Islet of Langerhans (tissue), 1 donor: ENCODE results near the gene KCNT2.
A peak's percentile ranks its signal among the peaks of the same experiment; 100 is the strongest.
"Not testable (repeated sequence)": the region's sequence is repeated elsewhere in the genome, so short reads cannot be mapped to it uniquely, and the experiment has no call there.

Experiments used
- FAIRE-seq: peaks from one replicate; lab custom pipeline; 2011; peaks lifted over from hg19 to GRCh38; lab: Jason Lieb, UNC

Gene KCNT2

DNA sequence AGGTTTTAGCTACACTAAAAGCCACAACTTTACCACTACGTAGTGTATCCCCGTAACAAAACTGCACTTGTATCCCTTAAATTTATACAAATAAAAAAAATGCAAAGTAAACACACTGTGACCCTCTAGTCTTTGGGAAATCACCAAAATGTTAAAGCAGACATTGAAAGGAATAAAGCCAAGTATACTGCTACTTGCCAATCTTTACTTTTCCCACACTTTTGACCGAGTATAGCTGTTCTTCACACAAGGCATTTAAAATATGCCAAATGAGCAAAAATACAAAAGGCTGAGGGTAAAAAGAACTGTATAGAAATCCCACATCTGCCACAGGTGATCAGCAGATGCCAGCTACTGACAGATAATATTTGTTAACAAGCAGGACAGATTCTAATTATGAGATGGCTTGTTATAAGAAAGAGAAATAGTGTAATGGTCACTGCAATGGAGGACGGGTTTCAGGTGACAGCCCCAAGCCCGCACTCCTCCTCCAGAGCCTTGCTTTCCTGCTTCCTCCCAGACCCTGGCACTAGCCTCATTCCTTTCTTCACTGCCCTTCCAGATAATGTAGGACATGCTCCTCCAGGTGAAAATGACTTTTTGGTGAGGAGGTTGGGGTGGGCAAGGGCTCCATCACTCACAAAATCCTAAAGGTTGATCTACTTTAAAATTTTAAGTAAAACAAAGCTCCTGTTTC lies 18.1 kb downstream of the KCNT2 start:
- no peak for FAIRE-seq

DNA sequence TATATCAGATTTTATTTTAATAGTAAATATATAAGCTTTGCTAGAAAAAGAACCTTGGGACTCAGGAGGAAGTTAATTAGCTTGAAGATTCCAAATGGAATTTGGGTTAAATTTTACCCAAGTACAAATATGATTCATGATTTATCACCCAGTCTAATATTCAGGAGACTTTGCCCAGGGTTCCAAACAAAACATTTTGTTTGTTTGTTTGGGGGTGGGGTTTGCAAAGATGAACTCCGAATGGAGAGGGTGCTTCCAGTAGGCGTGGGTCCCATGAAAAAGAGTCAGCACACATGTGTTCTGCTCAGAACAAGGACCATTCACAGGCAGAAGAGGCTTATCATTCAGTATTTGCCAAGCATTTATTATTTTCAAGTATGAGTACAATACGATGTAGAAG lies 23.5 kb downstream of the KCNT2 start:
- FAIRE-seq: no peak

DNA sequence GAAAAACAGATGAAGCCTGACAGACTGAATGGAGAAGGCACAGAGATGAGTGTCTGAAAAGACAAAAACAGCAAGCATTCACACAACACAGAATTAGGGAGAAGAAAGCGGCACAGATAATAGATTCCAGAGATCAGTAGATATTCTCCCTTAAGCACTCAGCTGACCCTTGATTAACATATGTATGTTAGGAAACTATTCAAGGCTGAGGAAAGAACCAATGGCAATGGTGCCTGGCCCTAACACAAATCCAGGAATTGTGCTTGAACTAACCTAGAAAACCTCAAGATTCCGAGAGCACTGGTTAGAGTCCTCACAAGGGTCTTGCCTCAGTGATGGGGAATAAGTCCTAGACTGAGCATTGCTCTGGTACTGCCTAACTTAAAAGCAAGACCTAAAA lies 30.9 kb downstream of the KCNT2 start:
- no peak for FAIRE-seq

GRCh38 chr1:196573226-196573625 lies 35.0 kb downstream of the KCNT2 start:
- FAIRE-seq: no peak

DNA sequence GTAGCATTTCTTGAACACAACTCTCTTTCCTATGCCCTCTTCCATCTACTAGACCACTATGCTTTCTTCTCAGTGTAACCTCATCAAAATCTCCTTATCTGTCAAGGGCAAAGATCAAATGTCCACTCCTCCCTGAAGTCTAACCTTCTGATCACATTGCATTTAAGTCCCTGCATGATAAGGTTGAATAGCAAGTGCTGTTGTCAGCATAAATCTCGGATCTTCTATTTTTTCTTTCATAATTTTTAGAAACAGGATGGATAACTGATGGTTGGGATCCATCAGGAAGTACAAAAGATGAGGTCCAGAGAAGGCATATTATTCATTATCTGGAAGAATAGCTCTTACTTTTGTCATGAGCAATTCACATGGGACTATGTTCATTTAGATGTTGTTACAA lies 41.0 kb downstream of the KCNT2 start:
- no peak for FAIRE-seq

GRCh38 chr1:196563768-196564167 lies 44.5 kb downstream of the KCNT2 start:
- no peak for FAIRE-seq

DNA sequence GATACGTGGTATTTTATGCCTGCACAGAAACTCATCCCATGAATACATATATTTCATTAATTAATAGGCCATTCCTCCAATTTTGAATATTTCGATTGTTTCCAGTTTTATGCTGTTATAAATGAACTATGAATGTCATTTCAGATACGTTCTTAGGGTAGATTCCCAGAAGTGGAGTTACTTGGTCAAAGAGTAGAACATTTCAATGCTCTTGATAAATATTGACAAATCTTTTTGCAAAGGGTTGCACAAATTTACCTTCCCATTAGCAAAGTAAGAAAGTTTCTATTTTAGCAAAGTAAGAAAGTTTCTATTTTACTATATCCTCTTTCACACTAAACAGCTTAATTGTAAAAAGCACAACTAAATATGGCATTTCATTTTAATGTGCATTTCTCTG lies 48.9 kb downstream of the KCNT2 start:
- no peak for FAIRE-seq

DNA sequence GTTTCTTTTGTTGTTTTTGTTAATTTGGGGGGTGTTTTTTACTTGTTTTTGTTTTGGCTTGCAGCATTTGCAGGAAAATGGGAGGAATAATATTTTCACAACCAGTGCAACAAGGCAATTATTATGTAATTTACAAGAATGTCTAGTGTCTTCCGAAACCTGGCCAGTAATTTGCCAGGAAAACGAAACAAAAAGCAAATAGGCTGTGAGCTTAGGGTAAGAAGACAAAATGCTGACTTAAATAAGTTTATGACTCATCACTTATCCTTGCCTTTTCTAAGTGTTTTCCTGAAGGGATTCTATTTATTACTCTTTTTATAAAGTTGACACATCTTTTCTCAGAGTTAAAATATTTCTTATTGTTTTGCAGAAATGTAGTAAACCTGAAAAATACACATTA lies 49.8 kb downstream of the KCNT2 start:
- FAIRE-seq: peak; percentile 88

DNA sequence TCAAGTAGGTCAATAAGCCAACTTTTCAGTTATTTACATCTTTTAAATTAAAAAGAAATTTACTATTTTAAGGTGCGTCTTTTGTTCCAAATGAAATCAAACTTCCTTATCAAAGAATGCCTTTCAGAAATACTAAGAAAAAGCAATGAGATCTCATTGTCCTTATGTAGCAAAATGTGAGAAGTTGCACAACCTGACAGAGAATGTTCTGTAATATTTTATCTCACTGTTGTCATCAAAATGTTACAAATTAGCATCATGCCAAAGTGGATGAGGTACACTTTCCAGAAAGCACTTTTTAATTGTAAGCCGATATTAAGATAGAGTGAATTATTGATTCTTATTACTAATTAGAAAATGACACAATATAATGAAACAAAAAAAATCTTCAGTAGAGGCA lies 50.4 kb downstream of the KCNT2 start:
- FAIRE-seq: no peak

DNA sequence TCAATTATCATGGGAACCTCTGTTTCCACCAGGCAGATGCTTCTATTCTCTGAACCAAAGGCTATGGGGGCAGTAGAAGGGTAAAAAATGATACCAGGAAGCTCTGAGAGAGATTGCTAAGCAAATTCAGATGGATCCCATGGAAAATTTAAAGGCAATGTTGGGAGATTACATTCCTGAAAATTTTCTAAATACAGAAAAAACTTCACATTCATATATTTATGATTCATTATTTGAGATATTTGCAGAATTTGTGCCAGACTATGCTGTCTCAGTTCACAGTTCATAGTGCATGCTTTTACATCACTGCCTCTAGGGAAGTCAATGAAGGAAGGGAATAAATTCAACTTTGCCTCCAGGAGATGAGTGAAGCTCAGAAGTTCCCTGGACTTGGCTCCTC lies 57.5 kb downstream of the KCNT2 start:
- FAIRE-seq: no peak

DNA sequence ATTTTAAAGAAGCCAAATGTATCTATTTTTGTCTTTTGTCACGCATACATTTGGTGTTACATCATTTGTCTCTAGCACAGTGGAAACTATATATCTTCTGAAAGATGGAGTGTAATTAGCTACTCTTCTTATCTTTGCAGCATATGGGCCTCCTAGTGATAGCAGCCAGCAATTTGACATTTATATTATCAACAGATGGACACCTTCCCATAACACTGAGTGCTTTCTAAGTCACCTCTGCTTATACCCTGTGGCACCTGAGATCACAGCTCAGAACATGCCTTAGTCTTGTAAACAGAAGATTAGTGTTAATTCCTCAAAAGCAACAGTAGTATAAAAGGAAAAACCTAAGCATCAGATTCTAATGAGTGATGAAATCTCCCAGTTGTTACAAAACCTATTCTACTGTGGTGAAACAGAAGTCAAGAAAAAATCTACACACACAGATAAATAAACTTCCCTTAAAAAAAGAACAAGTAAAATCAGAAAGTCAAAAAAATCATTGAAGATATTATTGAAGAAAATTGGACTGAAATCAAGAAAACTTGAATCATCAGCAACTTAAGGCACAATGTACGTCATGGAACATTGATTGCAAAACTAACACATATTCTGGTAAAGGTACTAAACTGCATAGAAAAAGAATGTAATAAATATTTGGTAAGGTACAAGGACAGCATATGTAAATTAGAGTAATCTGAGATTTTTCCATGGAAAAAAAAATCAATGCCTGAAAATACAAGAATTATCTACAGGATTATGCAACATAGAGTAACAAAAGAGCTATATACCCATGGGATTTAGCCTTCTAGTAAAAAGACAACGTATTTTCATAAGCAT lies 61.7 kb downstream of the KCNT2 start:
- no peak for FAIRE-seq

- FAIRE-seq: no peak
These were observed 63.0 kb downstream of the KCNT2 start for GRCh38 chr1:196545222-196545621.

DNA sequence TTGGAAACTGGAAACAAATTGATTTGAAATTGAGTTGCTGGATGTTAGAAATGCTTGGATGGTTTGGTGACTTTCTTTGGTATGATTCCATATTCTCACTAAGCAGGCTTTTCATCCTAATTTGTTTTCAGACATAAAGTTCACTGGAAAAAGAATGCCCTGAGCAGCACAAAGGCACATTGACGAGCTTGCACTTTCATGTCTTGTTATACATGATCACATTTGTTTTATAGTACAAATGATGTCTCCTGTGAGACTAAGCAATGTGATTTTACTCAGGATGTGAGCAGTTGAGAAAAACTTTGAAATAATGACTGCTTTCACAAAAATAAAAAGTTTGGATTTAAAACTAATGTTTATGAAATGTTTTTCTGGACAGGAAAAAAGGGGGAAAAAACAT lies 63.6 kb downstream of the KCNT2 start:
- no peak for FAIRE-seq

DNA sequence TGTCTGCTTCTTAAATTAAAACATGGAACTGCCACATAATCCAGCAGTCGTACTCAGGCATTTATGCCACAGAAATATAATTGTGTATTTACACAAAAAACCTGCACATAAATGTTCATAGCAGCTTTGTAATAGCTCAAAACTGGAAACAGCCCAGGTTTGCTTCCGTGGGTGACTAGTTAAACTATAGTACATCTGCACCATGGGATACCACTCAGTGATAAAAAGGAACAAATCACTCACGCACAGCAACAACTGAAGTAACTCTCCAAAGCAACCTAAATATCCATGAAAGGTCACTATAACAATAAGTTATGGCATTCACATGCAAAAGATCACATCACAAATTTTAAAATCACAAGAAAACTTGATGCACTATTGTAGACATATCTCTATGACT lies 64.4 kb downstream of the KCNT2 start:
- no peak for FAIRE-seq

GRCh38 chr1:196538473-196538872 lies 69.8 kb downstream of the KCNT2 start:
- no peak for FAIRE-seq

DNA sequence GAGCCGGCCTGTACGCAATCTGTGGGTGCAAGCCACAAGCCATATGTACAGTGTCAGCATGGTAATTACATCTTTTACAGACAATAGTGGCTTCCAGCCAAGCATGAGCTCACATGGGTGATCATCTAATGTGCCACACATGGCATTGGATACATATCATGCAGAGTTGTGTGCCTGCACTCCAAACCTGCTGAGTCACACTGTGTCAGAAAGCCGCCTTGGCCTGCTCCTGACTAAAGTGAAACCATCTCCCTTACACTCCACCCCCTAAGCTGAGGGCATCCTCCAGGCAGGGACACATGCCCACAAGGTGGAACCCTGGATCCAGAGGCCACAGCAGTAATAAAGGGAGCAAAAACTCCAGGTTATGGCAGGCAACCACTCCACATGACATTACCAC lies 72.5 kb downstream of the KCNT2 start:
- FAIRE-seq: no peak

DNA sequence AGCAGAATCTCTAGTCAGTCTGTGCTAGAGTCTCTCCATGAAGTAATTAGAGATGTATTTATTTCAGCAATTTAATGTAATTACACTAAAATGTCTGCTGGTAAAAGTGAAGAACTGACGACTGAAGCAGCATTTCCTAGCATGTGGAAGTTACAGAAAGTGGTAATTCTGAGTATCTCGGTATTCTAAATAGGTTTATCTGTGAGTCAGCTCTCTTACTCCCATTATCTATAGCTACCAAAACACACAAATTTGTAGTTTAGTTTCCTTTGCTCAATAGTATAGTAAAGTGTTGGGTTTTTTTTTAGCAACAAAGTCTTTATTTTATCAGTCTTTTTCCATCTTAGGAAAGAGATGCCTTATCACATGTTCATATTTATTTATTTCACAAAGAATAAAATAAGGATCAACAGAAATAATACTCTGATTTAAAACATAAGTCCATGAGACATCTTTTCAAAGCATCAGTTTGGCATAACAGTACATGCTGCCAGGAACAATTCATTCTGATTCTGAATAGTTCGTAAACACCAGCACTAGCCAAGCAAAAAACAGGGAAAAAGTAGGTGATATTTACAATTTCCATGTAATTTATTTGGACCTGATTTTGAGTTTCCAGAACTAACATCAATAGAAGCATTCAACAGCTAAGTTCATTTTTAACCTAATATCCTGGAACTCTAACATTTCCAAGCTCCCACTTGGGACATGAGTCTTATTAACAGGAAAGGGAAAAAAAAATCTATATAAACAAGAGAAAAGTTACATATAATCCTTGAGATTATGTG lies 76.3 kb downstream of the KCNT2 start:
- no peak for FAIRE-seq

GRCh38 chr1:196527919-196528318 lies 80.3 kb downstream of the KCNT2 start:
- no peak for FAIRE-seq

DNA sequence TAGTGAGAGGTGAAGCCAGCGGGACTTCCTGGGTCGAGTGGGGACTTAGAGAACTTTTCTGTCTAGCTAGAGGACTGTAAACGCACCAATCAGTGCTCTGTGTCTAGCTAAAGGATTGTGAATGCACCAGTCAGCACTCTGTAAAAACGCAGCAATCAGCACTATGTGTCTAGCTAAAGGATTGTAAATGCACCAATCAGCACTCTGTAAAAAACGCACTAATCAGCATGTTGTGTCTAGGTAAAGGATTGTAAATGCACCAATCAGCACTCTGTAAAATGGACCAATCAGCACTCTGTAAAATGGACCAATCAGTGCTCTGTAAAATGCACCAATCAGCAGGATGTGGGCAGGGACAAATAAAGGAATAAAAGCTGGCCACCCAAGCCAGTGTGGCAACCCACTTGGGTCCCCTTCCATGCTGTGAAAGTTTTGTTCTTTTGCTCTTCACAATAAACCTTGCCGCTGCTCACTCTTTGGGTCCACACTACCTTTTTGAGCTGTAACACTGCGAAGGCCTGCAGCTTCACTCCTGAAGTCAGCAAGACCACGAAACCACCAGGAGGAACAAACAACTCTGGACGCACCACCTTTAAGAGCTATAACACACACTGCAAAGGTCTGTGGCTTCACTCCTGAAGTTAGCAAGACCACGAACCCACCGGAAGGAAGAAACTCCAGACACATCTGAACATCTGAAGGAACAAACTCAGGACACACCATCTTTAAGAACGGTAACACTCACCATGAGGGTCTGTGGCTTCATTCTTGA lies 85.5 kb downstream of the KCNT2 start:
- not testable (repeated sequence) for FAIRE-seq

DNA sequence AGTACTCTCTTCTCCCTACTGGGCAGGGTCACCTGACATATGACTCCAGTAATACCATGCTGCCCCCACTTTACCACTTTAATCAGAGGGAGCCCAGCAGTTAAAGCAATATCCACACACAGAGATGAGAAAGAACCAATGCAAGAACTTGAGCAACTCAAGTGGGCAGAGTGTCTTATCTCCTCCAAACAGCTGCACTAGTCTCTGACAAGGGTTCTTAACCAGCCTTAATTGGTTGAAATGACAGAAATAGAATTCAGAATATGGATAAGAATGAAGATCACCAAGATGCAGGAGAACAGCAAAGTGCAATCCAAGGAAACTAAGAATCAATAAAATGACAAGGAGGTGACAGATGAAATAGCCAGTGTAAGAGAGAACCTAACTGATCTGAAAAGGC lies 91.0 kb downstream of the KCNT2 start:
- FAIRE-seq: no peak

GRCh38 chr1:196516373-196516772 lies 91.9 kb downstream of the KCNT2 start:
- FAIRE-seq: no peak

DNA sequence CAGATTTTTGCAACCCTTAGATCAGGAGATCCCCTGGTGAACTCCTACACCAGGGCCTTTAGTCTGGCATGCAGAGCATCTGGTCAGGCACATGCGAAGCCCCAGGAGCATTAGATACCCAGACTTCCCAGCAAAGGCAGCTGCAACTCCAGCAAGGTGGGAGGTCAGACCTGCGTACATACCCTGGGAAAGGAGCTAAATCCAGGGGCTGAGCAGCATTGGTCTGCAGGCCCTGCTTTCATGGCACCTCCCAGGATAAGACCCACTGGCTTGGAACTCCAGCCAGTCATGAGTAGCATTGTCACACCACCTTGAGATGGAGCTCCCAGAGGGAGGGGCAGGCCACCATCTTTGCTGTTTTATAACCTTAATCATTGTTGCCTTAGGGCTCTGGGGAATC lies 92.3 kb downstream of the KCNT2 start:
- FAIRE-seq: no peak
